UCSD-AML1 (cell line): Measurements from ENCODE around the gene NCBP3.
"Not testable (repeated sequence)": the region's sequence is repeated elsewhere in the genome, so short reads cannot be mapped to it uniquely, and the experiment has no call there.

Experiments
- DNase-seq: peaks from one replicate; lab custom pipeline; 2025; ENCODE audit not compliant: unreplicated experiment; lab: John Stamatoyannopoulos, UW

Gene NCBP3

DNA sequence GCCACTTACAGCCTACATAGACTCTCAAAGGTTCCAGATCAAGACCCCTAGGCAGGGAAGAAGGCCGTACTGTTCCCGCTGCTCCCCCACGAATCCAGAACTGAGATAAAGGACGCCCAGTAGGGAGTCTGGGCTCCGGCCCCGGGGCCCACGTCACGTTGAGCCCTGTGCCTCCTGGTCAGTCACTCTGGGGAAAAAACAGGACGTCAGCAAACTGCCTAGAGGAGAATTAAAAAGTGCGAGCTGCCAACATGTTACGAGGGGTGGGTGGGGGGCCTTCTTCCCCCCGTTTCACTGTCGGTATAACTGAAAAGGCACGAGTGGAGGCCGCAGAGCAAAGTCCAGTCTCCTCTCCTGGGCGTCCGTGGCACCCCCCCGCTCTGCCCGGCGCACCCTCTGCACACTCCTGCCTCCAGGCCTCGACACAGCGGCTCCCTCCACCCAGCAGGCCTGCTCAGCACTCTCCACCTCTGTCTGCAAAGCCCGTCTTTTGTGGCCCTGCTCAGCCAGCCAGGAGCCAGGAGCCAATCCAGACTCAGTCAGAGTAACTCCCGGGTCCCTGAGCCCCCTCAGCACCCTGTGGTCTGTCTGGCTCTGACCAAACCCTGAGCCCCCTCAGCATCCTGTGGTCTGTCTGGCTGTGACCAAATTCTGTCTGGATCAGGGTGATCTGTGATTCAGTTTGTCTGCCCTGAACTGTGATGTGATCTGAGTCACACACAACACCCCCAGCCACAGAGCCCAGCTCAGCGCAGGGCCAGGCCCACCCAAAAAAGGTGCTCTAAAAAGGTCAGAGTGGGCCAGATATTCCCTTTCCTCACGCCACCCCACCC is 51.3 kb downstream of the NCBP3 start:
- DNase-seq: no peak

GRCh38 chr17:3794152-3794551 is 51.9 kb downstream of the NCBP3 start:
- not testable (repeated sequence) for DNase-seq

- not testable (repeated sequence) for DNase-seq
Observed at GRCh38 chr17:3793258-3793657, 52.8 kb downstream of the NCBP3 start.

GRCh38 chr17:3792481-3792880 is 53.6 kb downstream of the NCBP3 start:
- DNase-seq: no peak

GRCh38 chr17:3788200-3788599 is 57.8 kb downstream of the NCBP3 start:
- peak; percentile 45 for DNase-seq

GRCh38 chr17:3785323-3785722 is 60.7 kb downstream of the NCBP3 start:
- DNase-seq: not testable (repeated sequence)

- DNase-seq: no peak
Observed at GRCh38 chr17:3782751-3783150, 63.3 kb downstream of the NCBP3 start.

GRCh38 chr17:3780986-3781385 is 65.1 kb downstream of the NCBP3 start:
- no peak for DNase-seq

GRCh38 chr17:3777366-3778120 is 68.5 kb downstream of the NCBP3 start:
- no peak for DNase-seq

- DNase-seq: no peak
Observed at GRCh38 chr17:3773966-3774365, 72.1 kb downstream of the NCBP3 start.

DNA sequence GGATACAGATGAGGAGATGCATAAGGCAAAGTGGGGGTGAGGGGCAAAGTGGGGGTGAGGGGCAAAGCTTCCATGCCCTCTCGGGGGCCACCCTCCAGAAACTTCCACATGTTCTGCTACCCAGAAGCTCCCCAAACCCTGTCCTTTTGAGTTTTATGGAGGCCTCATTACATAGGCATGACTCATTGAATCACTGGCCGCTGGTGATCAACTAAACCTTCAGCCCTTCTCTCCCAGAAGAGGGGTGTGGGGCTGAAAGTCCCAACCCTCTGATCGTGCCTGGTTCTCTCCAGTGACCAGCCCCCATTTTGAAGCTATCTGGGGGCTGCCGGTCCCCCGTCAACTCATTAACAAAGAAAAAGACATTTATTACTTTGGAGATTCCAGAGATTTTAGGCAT is 72.5 kb downstream of the NCBP3 start:
- no peak for DNase-seq

DNA sequence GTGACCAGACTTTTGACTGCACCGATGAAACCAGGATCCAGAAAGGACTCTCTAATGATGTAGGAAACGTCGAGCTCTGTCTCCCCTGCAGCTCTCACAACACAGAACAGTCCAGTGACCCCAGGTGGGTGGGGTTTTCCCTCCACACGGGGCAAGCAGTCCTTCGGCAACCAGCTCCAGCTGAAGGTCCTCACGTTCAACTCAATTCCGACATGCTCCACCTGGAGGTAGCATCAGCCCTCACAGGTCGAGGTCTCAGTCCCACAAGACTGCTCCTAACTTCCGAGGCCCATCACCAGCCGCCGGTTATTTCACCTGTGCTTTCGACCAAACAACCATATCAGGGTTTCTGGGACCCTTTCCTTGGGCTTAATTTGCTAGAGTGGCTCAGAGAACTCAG is 73.3 kb downstream of the NCBP3 start:
- DNase-seq: no peak

DNA sequence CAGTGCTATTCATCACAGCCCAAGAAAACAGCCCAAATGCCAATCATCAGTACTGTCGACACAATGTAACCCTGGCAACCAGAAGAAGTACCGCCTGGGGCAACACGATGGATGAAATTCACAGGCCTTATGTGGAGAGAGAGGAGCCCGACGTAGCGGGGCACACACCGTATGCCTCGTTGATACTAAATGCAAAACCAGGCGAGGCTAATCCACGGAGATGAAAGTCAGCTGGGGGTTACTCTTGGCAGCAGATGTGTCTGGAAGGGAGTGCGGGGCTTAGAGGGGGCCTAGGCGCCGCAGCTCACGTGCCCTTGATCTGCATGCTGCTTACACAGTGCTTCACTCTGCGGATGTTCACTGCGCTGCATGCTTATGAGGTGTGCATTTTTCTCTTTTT is 74.9 kb downstream of the NCBP3 start:
- DNase-seq: no peak

GRCh38 chr17:3770466-3770865 is 75.6 kb downstream of the NCBP3 start:
- DNase-seq: peak; percentile 44

- no peak for DNase-seq
Observed at GRCh38 chr17:3768769-3769168, 77.3 kb downstream of the NCBP3 start.

GRCh38 chr17:3768341-3768740 is 77.7 kb downstream of the NCBP3 start:
- DNase-seq: no peak

- no peak for DNase-seq
Observed at GRCh38 chr17:3766779-3767178, 79.3 kb downstream of the NCBP3 start.

DNA sequence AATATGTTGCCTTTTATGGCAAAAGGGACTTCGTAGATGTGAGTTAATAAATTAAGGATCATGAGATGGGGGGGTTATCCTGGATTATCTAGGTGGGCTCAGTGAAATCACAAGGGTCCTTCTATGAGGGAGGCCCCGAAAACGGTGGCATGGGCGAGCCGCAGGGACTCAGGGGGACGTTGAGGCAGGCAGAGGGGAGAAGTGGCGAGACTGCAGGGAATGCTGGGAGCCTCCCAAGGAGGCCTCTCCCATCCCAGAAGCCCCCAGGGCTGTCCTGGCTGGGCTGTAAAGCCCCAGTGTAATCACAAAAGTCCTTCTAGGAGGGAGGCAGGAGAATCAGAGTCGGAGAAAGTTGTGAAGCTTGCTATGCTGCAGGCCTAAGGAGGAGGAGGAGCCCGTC is 80.1 kb downstream of the NCBP3 start:
- no peak for DNase-seq

DNA sequence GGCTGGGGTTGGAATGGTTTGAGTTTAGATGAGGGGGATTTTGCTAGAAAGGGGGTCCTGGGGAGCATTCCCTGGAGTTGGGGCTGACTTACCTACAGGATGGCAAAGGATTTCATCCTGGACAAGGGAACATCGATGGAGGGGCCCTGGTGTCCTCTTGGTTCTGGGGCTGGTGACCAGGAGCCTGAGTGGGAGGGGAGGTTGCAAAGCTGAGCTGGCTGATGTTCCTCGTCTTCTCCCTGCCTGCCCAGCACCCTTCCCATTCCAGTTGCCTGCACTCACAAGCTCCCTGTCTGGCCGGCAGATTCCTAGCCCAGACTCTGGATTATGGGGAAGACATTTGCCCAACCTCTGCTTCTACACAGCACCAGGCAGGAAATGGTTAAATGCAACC is 82.3 kb downstream of the NCBP3 start:
- no peak for DNase-seq

DNA sequence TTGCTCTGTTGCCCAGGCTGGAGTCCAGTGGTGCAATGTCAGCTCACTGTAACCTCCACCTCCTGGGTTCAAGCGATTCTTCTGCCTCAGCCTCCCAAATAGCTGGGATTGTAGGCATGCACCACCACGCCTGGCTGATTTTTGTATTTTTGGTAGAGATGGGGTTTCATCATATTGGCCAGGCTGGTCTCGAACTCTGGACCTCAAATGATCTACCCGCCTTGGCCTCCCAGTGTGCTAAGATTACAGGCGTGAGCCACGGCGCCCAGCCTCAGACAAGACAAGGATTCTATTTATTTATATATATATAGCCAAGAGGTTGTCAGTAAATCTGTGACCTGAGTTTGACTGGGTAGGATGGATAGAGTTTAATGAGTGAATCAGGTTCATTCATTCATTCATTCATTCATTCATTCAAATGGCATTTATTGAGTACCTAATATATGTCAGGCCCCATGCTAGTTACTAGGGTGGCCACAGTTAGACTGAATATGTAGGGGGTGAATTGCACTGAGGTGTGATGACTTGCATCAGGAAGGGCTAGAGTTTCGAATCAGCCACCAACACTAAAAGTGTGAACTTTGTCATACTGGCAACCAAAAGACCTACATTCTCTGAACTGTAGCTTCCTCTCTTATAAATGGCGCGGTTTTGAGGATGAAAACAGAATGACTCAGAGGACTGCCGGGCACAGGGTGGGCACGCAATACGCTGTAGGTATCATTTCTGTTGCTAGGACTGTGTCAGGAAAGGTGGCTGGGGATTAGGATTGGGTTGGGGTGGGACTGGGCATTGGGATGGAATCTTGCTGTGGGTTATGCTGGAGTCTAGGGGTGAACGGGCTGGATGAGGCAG is 82.9 kb downstream of the NCBP3 start:
- DNase-seq: no peak

GRCh38 chr17:3761918-3762380 is 84.1 kb downstream of the NCBP3 start:
- DNase-seq: no peak
